Measurements from ENCODE around the gene SLC25A24.
A peak's percentile ranks its signal among the peaks of the same experiment; 100 is the strongest.
"Not testable (repeated sequence)": the region's sequence is repeated elsewhere in the genome, so short reads cannot be mapped to it uniquely, and the experiment has no call there.

Gene SLC25A24

GRCh38 chr1:108141621-108142020 lies 58.5 kb downstream of the SLC25A24 start:
- no peak for FAIRE-seq
- no peak for DNase-seq (ENCODE audit: insufficient read length, low spot score)

GRCh38 chr1:108140936-108141335 lies 59.2 kb downstream of the SLC25A24 start:
- FAIRE-seq (no peak), DNase-seq (ENCODE audit: insufficient read length, low spot score) (no peak)

- DNase-seq (ENCODE audit: insufficient read length, low spot score) (no peak), FAIRE-seq (no peak)
Measured at GRCh38 chr1:108140177-108140576, 60.0 kb downstream of the SLC25A24 start.

- DNase-seq (ENCODE audit: insufficient read length, low spot score); FAIRE-seq: not testable (repeated sequence)
Measured at GRCh38 chr1:108139555-108139954, 60.6 kb downstream of the SLC25A24 start.

GRCh38 chr1:108133148-108133547 lies 67.0 kb downstream of the SLC25A24 start:
- not testable (repeated sequence) for DNase-seq (ENCODE audit: insufficient read length, low spot score); FAIRE-seq

GRCh38 chr1:108132367-108132766 lies 67.8 kb downstream of the SLC25A24 start:
- not testable (repeated sequence) for DNase-seq (ENCODE audit: insufficient read length, low spot score); FAIRE-seq

GRCh38 chr1:108131281-108131680 lies 68.9 kb downstream of the SLC25A24 start:
- DNase-seq (ENCODE audit: insufficient read length, low spot score); FAIRE-seq: not testable (repeated sequence)

GRCh38 chr1:108130794-108131193 lies 69.3 kb downstream of the SLC25A24 start:
- no peak for FAIRE-seq
- no peak for DNase-seq (ENCODE audit: insufficient read length, low spot score)

- DNase-seq (ENCODE audit: insufficient read length, low spot score) = no peak
- FAIRE-seq = no peak
Measured at GRCh38 chr1:108129999-108130398, 70.1 kb downstream of the SLC25A24 start.

GRCh38 chr1:108125312-108126138 lies 74.6 kb downstream of the SLC25A24 start:
- no peak for FAIRE-seq
- peak; percentile 45 for DNase-seq (ENCODE audit: insufficient read length, low spot score)

GRCh38 chr1:108124622-108125311 lies 75.4 kb downstream of the SLC25A24 start:
- DNase-seq (ENCODE audit: insufficient read length, low spot score) = no peak
- FAIRE-seq = no peak

GRCh38 chr1:108124023-108124422 lies 76.1 kb downstream of the SLC25A24 start:
- FAIRE-seq = no peak
- no peak for DNase-seq (ENCODE audit: insufficient read length, low spot score)

- no peak for FAIRE-seq
- DNase-seq (ENCODE audit: insufficient read length, low spot score) = no peak
Measured at GRCh38 chr1:108121358-108122143, 78.6 kb downstream of the SLC25A24 start.

GRCh38 chr1:108120163-108120562 lies 80.0 kb downstream of the SLC25A24 start:
- DNase-seq (ENCODE audit: insufficient read length, low spot score) (no peak), FAIRE-seq (no peak)

GRCh38 chr1:108119500-108119899 lies 80.6 kb downstream of the SLC25A24 start:
- FAIRE-seq = no peak
- no peak for DNase-seq (ENCODE audit: insufficient read length, low spot score)

- DNase-seq (ENCODE audit: insufficient read length, low spot score) = peak; percentile 12
- no peak for FAIRE-seq
Measured at GRCh38 chr1:108117945-108118902, 81.9 kb downstream of the SLC25A24 start.

- FAIRE-seq (no peak), DNase-seq (ENCODE audit: insufficient read length, low spot score) (no peak)
Measured at GRCh38 chr1:108117237-108117636, 82.9 kb downstream of the SLC25A24 start.

- DNase-seq (ENCODE audit: insufficient read length, low spot score) = no peak
- no peak for FAIRE-seq
Measured at GRCh38 chr1:108114033-108114599, 86.0 kb downstream of the SLC25A24 start.

- DNase-seq (ENCODE audit: insufficient read length, low spot score) = no peak
- no peak for FAIRE-seq
Measured at GRCh38 chr1:108113496-108113895, 86.6 kb downstream of the SLC25A24 start.

All from HTR-8/SVneo (cell line).